Heart left ventricle (tissue), 13 donors: ENCODE data around the gene MAN1C1.

ENCODE experiments used
- POLR2A ChIP-seq, 2 donors: fragments of 450-650 bp; IDR thresholded peaks; one replicate each; pipeline ENCODE4 v1.6.1; 2017; ENCODE audit warnings: antibody characterized with exemption in 2 of 2, mild to moderate bottlenecking in 2 of 2, moderate library complexity in 2 of 2
- TF ChIP-seq, protein P1 (sequence below), 12 donors: fragments of 200-600 bp; sonication (generic) in 4 of 12; IDR thresholded peaks; one replicate each; pipeline versions ENCODE4 v1.5.0 to v1.8.0; 2018 to 2022; ENCODE audit warnings: antibody characterized with exemption in 12 of 12, mild to moderate bottlenecking in 5 of 12
- donor health status: ischemic (EF 13 %, LVEDD 7.1; RV severe dilation, severe dysfunction).
- donor health status: DM: no; HTN: yes; CAD: no.
- donor health status: DM: no; HTN: no; CAD: no.
- donor health status: ischemic (EF 25% LVEDD 6.9; RV normal size, moderate dysfunction).
- donor health status: ischemic (EF 25% LVEDD 5.7; RV mildly dilated, moderate dysfunction).
- donor health status: ischemic (EF 35%, LVEDD 5.7; RV mildly dilated, moderate dysfunction).
- donor health status: nonischemic (EF 11% LVEDD 7.7; RV severe dilation, severe dysfunction).
- donor health status: DM: yes; HTN: yes; CAD: no.
- donor health status: PGD.
- donor health status: ischemic (EF 29% LVEDD 5.4; RV normal size, mild dysfunction).
- donor health status: nonischemic (EF 23%, LVEDD 6.1; RV moderate dilation, normal function).

DNA sequence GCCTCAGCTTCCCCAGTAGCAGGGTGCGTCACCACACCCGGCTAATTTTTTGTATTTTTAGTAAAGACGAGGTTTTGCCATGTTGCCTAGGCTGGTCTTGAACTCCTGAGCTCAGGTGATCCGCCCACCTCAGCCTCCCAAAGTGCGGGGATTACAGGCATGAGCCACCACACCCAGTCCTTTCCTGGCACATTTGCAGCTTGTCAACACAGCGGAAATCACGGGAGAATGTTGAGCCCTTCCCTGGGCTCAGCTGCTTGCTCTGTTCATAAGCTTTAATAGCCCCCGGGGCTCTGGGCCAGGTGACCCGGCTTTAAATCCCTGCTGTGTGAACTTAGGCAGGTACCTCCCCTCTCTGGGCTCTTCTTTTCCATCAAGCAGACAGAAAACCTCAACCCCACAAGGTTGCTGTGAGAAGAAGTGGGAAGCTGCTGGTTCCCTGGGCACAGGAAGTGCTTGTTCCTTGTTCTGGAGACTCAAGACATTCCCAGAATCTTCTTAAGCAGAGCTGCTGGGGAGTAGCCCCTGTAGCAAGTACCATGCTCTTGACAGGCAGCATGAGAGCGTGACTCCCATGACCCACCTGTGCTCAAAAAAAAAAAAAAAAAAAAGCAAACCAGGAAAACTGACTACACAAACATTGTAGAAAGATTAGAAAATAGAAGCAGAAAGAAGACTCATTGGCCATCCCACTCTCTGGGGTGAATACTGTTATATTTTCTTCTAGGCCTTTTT, 168.9 kb downstream of the MAN1C1 start:
- TF ChIP-seq, protein P1, sequence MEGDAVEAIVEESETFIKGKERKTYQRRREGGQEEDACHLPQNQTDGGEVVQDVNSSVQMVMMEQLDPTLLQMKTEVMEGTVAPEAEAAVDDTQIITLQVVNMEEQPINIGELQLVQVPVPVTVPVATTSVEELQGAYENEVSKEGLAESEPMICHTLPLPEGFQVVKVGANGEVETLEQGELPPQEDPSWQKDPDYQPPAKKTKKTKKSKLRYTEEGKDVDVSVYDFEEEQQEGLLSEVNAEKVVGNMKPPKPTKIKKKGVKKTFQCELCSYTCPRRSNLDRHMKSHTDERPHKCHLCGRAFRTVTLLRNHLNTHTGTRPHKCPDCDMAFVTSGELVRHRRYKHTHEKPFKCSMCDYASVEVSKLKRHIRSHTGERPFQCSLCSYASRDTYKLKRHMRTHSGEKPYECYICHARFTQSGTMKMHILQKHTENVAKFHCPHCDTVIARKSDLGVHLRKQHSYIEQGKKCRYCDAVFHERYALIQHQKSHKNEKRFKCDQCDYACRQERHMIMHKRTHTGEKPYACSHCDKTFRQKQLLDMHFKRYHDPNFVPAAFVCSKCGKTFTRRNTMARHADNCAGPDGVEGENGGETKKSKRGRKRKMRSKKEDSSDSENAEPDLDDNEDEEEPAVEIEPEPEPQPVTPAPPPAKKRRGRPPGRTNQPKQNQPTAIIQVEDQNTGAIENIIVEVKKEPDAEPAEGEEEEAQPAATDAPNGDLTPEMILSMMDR (IDR thresholded peaks at IDR 0.05): no peak
- TF ChIP-seq POLR2A (IDR thresholded peaks at IDR 0.05): no peak
